GM19328 (cell line): ENCODE data around the gene ERC2.

Source experiments
- ATAC-seq: cut with Tn5 transposase; IDR thresholded peaks from one replicate; pipeline ENCODE4 v1.9.1; 2021; ENCODE audit warnings: mild to moderate bottlenecking, moderate library complexity; ENCODE audit not compliant: unreplicated experiment

Gene ERC2

DNA sequence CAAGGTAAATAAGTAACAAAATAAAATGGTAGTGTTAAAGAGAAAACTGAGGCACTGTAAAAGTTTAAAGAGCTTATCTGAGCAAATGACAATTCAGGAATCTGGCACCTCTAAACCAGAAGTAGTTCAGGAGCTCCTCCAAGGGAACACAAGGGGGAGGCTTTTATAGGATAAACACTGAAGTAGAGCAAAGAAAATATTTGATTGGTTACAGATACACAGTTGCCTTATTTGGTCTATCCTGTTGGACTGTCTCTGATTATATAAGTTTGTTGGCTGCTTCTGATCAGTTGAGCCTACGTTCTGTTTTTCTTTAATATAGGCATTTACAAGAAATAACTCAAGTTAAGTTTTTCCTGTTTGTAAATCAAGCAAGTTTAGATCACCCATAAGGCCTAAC, 146.9 kb downstream of the ERC2 start:
- no peak for ATAC-seq

DNA sequence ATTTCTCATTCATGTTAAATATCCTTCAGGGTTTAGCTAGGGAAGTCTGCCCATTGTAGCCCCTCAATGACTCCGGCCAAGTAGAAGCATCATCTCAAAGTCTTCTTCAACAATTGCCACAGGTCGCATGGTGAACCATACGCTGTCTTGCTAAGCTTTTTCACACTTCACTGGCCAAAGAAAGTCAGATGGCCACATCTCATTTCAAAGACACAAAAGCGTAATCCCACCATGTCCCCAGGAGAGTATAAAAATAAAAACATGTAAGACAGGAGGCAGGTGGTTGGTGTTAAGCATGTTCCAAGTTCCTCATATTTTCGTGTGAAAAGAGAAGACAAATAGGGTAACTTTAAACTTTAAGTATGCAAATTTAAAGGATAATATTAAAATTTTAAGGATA, 147.4 kb downstream of the ERC2 start:
- ATAC-seq = no peak

DNA sequence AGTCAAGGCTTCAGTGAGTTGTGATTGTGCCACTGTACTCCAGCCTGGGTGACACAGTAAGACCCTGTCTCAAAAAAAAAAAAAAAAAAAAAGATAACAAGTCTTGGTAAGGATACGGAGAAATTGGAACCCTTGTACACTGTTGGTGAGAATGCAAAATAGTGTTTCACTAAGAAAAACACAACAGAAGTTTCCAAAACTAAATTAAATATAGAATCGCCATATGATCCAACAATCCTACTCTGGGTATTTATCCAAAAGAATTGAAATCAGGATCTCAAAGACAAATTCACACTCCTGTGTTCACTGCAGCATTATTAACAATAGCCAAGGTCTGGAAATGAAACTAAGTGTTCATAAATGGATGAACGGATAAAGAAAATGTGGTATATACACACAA, 149.4 kb downstream of the ERC2 start:
- ATAC-seq = no peak

DNA sequence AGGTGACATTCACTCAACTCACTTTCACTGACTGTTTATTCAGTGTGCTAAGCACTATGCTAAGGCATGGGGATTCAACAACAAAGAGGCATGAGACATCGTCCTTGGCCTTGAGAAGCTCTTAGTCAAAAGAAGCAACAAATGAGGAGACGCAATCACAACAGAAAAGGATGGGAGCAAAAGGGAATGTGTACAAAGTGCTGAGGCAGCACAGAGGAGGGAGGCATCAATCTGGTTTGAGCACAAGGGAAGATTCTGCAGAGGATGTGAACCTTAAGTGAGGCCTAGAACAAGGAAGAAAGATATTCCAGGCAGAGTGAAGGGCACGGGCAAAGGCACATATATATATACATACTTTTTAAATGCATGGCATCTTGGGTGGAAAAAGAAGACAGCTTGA, 151.3 kb downstream of the ERC2 start:
- ATAC-seq = no peak

DNA sequence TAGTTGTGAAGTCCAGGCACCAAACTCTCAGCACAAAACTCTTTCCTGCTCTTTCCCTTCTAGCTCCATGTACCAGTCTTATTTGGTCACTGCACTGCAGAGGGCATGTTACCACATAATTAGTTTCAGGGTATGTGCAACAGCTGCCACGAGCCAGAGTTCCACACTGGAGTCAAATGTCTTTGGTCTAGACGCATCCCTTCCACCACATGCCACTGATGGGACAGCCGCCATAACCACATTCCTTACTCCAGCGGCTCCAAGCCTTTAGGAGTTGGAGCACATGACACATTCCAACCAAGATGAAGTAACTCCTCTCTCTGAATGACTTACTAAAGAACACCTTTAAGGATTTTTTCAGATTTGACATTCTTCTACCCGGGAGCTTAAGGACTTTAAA, 153.4 kb downstream of the ERC2 start:
- no peak for ATAC-seq

DNA sequence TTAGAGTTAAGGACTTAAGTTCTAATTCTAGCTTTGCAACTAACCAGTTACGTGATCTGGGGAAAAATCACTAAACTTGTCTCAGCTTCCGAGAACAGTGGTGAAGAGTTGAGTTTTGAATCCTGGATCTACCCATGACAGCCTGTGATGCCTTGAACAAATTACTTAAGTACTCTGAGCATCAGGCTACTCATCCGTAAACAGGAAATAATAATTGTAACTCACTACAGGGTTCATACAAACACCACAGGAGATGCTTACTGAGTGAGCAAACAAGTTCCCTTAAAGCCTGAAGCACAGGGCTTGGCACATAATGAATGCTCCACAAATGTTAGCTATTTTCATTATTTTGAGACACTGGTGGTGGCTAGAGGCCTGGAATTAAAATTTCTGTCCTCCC, 158.8 kb downstream of the ERC2 start:
- no peak for ATAC-seq

DNA sequence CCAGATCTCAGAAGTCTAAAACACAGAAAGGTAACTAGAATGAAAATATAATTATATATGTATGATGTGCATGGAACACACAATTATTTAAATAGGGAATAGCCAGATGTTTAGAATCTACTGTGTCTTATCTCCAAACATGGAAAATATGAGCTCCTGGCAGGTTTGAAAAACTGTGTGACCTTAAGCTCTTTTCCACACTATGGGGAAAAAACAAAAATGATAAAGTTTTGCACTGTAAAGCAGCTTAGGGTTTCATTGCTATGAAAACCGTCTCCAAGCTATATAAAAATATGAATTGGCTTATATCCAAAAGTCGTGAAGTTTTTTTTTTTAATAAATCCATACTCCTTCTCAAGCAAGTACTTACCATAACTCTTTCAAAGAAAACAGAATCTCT, 159.8 kb downstream of the ERC2 start:
- no peak for ATAC-seq

DNA sequence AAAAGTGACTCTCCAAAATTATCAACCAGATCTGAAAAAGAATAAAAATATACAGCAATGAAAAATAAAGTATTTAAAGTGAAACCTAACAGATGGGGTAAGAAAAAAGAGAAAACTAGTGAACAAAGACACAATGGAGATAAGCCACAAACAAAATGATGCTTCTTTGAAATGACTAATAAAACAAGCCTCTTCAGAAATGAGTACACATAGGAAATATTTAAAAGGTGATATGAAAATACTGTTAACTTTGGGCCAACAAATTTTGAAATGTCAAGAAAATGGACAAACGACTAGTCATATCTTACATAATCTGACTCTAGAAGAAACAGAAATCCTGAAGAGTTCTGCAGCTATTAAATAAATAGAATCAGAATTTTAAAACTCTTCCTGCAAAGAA, 164.2 kb downstream of the ERC2 start:
- ATAC-seq = no peak

DNA sequence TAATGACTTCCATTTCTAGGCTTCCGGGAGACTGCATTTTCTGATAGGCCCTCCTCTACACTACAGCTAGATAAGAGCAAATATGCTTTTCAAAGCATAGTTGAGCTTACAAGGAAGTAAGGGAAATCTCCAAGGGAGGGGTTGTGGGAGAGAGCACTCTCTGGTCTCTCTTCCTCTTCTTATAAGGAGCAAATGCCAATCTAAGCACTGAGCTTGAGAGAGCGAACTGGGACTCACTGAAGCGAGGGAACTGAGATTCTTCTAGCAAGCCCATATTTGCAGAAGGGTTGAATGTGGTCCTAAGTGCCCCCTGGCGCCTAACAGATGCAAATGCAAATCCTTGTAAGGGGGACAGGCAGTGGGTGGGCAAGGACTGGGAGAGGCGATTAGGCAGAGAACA, 164.8 kb downstream of the ERC2 start:
- ATAC-seq = no peak

DNA sequence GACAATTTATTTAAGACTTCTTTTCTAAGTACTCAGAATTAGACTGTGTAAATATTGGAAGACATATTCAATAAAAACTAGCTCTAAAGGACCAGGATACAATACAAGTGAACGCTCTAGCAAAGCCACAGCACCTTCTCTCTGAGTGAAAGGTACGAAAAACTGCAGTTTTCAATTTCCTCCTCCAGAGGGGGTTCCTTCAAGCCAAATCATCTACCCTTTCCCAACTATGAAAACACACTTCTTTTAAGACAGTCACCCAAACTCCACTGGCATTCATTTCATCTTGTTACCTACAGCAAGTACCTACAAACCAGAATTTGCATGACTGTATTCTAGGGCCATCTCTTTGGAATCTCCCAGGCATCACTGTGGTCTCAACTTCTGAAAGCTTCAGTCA, 165.8 kb downstream of the ERC2 start:
- ATAC-seq = no peak

DNA sequence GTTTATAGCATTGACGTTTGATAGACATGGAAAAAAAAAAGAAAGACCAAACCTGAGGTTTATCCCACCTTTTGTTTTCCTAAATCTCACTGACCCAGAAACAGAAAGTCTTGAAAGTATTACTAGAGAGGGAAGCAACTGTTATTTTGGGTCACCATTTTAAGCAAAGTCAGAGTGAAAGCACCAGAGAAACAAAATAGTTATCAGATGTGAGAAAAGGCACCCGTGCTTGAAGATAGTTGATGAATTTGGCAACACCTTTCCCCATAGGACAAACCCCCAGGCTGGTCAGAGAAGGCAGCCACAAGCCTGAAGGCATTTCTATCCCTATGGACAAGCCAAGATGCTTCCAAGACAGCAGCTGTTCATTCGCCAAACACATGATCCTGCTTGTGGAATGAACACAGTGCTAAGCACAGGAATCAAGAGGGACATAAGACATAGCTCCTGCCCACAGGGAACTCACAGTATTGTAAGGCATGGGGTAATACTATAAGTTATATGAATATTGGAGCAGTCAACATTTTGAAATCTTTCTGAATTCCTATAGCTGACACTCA, 170.9 kb downstream of the ERC2 start:
- ATAC-seq = no peak

DNA sequence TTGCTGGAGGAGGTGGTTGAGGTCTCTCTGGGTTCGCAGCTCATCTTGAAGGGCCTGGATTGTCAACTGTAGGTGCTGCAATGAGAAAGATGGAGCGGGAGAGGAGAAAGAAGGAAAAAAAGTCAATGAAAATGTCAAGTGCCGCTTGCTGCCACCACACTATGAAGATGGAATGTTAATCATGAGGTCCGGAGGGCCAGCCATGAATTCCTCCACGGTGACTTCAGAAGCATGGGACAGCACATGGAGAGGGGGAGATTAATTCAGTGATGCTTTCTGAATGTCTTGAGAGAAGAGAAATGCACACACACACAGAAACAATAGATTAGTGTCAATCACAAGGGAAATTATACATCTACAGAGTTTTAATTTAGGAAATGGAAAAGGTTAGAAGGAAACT, 171.9 kb downstream of the ERC2 start:
- no peak for ATAC-seq

DNA sequence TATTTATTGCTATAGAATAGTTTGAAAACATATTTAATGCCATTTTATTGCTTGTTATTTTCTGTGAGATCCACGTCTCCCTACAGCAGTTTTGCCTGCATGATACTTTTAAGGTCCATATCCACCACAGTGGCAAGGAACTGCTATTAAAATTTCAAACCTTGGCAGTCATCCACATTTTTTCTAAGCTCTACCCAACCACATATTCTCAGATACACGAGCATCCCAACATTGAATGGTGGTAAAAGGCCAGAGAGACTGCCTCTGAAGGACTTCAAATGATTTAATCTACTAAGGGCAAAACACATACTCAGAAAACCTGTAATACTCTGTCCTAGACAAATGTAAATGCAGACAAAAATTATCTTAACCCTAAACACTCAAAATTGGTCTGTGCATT, 173.1 kb downstream of the ERC2 start:
- ATAC-seq = no peak

DNA sequence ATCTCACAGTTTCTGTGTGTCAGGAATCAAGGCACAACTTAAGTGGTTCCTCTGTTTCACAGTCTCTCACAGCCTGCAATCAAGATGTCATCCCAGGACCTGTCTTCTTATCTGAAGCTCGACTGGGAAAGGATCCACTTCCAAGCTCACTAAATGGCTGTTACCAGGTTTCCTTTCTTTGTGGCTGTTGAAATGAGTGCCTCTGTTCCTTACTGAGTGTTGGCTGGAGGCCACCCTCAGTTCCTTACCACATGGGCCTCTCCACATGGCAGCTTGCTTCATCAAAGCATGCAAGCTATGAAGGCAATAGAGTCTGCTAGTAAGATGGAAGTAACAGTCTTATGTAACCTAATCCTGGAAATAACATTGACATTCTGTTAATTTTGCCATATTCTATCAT, 174.0 kb downstream of the ERC2 start:
- ATAC-seq = no peak

DNA sequence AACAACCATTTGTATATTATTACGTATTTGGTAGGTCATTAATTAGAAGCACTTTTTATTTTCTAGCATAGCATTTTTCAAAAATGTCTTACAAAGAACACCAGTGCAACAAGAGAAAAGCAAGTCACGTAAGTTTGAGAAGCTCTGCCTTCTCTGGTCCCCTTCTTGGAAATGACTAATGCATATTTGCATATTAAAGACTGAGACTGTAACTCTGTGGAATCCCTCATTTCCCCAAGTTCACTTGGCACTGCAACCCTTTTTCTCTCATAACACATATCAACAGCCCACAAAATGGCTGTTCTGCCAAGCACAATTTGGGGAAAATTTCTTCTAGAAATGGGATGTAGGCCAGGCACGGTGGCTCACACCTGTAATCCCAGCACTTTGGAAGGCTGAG, 176.3 kb downstream of the ERC2 start:
- no peak for ATAC-seq

DNA sequence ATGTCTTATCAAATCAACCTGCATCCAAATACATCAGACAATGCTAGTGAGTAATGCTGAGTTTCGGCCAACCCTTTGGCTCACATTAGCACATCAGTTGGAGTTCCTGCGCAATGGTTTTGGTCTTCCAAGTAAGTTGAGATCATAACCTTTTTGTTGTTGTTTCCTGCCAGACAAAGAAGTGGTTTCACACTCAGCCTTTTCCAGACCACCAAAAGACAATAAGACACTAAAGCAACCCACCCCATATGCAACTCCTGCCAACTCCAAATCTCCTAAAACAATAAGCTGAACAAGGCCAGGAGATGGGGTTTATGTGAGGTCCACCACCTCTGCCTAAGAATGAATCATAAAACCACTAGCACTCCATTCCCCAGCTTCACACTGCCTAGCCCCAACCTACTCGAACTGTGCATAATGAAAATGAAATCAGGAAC, 177.0 kb downstream of the ERC2 start:
- ATAC-seq = no peak

DNA sequence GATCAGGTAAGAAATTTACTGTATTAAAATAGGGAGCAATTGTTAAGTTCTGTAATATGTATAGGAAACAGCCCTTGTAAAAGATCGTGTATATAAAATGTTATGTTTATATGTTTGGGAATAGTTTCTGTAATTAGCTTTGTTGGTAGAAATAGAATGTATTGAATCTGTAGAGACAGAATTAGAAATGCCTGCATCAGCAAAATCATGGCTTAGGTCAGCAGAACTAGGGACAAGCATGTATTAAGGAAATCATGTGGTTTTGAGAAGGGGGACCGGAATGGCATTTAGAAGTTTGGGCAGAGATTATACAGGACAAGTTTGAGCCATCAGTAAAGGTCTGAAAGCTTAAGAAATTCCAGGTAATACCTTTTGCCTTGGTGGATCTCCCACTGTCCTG, 177.9 kb downstream of the ERC2 start:
- ATAC-seq = no peak

DNA sequence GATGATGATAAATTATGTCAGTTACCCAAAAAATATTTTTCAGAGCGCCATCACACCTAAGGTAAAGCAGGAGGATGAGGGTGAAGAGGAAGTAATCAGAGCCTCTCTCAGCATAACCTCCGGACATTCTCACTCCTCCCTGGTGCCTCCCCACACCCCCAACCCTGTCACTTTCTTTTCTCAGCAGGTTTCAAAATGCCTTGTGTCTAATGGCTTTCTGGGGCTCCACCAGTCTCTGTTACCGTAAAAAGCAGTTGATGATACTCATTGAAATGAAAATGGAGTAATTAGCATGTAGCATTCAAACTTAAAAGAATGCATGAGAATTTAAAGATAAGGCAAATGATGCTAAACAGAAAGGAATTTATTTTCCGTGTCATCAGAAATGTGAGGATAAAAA, 180.0 kb downstream of the ERC2 start:
- ATAC-seq = no peak

DNA sequence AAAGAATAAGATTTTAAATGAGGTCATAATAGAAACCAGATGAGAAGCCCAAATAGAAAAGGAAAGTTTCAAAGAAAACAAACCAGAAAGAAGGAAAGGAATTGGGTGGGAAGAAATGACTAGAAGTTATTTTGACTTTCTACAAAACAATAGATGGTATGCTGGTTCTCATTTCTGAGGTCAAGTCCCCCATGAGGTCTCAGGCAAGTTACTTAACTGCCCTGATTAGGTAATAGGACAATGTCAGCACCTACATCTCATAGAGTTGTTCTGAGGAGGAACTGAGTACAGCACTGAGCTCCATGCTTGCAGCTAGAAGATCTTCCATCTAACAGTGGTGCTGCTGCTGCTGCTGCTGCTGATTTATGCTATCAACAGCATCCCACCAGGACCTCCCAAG, 185.9 kb downstream of the ERC2 start:
- ATAC-seq = no peak

DNA sequence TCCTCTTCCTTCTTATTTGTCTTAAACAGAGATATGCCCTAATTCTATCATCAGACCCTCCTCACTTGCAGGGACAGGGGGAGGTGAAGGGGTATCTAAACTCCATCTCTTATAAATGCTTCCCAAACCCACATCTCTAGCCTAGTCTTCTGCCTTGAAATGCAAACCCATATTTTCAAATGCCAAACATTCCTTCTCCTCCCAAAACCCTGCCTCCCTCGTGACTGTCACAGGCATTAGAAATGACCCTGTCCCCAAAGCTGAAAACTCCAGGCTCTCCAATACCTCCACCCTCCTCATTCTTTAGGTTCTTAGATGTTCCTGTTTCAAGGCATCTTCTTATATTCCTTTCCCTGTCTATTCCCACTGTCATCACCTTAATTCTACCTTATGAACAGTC, 191.0 kb downstream of the ERC2 start:
- no peak for ATAC-seq

DNA sequence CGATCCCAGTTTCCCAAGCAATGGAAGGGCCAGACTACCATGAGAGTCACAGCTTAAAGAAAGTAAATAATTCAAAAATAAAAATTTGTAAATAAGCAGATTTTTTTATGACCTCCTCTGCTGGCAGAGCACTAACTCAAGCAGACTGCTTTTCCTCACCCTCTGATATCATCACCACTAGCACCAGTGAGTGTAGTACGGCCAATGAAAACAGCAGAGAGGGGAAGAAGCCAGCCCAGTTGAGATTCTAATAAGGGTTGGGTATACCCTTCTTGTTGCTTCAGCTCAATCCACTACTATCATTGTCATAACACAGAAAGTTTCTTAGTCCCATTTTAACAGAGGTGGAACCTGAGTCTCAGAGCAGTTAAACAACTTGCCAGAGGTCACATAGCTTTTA, 193.1 kb downstream of the ERC2 start:
- no peak for ATAC-seq

DNA sequence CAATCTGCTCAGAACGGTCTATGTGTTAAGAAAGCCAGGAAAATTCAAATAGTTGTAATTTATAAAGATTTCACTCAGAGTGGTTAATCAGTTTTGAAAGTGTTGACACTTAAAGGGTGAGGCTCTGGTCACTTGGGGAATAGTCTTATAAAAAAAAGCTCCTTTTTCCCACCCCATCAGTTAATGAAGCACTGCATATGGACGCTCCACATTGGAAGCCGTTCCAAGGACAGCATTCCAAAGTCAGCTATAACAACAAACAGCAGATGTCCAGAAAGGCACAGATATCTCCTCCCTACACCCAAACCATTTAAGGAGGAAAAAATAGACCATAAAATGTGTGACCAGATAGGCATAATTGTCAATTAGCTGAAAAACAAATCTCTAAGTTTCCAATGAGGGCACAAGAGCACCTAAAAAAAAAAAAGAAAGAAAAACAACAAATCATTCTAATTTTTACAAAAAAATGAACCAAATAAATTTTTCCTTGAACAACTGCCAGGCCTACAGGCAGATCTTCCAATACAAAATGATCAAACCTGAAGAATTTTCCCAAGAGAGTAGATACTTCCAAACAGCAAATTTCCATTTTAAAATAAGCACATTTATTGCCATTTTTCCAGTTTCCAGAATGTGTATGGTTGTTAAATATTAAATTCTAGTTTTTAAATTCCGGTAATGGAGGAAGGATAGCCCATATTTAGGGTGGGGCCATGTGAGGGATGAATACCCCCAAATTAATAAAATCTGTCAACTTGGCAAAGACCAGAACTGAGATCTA, 198.3 kb downstream of the ERC2 start:
- no peak for ATAC-seq
